ENCODE data around the gene ALDH1A2.
"Not testable (repeated sequence)": the region's sequence is repeated elsewhere in the genome, so short reads cannot be mapped to it uniquely, and the experiment has no call there.

ALDH1A2 gene

DNA sequence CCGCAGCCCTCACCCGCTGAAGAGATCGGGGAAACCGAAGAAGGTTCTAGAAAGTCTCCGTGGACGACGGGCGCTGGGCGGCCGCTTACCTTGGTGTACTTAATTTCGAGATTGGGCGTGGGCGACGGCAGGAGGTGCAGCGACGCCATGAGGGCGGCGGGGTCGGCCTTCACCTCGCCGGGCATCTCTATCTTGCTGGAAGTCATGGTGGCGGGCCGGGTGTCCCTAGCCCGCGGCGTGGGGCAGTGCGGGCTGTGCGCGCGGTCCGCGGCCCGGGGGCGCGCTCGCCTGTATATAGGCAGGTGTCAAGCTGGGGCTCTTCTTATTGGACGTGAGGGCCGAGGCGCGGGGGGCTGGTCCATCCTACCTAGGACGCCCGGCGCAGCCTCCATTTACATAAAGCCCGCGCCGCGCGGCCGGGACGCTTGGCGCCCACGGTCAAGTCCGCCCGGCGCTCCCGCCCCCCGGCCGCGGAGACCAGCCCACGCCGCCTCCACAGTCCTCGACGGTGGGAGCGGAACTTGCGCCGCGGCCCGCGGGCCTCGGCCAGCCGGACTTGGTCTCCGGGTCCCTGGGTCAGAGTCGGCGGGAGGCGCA is at the start of gene ALDH1A2:
Gene ALDH1A2 (minus strand): TSS at position 267 of the 597 bp plus-strand sequence. CDS start 61 bp downstream, at position 206.
- no peak for DNase-seq (ENCODE audit: low read depth)

DNA sequence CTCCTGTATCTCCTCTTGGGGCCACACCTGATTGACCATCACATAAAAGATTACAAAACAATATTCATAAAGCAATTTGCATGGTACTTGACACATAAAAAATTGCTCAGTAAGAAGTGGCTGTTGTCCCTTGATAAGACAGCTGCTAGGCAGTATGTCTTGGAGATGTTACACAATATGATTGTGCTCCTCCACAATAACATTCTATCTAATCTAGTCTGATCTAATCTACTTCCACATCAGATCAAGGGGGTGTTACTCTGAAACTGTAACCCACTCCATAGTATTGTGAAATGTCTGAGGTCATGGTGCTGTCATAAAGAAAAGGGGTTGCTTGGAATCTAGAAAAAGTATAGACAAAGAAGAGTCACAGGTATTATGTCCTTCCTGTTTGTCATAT is 49.3 kb upstream of the ALDH1A2 start:
- DNase-seq (ENCODE audit: low read depth): no peak

DNA sequence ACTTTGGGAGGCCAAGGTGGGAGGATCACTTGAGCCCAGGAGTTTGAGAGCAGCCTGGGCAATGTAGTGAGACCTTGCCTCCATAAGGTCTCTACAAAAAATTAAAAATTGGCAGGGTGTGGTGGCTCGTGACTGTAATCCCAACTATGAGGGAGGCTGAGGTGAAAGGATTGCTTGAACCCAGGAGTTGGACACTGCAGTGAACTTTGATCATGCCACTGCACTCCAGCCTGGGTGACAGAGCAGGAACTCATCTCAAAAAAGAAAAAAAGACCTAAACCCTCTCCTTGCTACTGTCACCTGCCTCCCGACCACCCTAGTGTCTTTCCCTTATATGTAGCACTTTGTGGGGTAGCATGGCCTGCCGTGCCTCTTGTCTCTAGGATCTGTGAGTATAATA is 48.9 kb upstream of the ALDH1A2 start:
- DNase-seq (ENCODE audit: low read depth): no peak

DNA sequence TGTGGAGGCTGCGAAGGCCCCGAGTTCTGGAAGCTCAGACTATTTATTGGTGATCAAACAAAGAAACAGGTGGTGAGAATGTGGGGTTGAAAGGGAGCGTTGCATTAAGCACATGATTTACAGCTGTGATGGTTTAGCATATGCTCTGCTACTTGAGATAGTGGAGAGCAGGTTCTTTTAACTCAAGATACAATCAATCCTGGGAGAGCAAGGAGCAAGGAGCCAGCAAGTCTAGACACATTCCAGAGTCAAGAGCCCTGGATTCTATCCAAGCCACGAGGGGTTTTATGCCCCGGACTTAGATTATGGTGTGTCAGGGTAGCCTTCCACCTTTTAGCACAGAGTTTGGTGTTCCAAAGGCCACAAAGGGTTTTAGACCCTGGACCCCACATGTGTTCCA is 47.8 kb upstream of the ALDH1A2 start:
- DNase-seq (ENCODE audit: low read depth): not testable (repeated sequence)

DNA sequence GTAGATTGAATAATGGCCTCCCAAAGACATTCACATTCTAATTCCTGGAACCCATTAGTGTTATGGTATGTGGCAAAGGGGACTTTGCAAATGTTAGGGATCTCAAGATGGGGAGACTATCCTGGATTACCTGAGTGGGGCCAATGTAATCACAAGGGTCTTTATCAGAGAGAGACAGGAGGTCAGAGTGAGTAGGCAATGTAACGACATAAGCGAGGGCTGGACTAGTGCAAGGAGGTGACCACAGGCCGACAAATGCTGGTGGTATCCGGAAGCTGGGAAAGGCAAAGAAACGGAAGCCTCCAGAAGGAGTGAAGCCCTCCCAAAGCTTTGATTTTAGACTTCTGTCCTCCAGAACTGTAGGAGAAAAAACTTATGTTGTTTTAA is 46.2 kb upstream of the ALDH1A2 start:
- DNase-seq (ENCODE audit: low read depth): no peak

DNA sequence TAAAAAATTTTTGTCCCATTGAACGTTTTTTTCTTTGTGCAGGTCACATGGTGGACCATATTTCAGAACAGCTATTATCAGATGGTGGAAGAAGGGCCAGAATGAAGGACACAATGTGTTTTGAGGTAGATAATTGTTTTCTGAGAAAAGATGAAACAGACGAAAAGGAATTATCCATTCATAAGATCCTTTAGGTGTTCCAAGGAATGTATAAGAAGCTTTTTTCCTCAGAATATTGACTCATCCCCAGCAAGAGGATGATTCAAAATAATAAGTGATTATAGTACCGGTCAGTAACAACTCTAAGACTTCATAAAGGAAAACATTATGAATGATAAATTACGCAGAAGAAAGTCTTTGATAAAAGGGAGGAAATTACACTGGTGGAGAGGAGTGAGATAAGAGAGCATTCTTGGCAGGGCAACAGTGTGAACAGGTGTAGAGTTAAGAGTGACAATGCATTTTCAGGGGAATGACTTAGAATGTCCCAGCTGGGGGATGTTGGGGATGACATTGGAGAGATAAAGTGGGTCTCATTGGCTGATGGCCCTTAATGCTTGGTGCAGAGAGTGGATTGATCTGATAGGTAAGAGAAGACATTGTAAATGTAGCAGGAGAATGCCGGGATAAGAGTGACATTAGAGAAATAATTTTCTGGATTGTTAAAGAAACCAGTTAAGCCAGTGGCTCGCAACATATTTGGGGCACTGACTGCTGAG is 45.6 kb upstream of the ALDH1A2 start:
- DNase-seq (ENCODE audit: low read depth): no peak

DNA sequence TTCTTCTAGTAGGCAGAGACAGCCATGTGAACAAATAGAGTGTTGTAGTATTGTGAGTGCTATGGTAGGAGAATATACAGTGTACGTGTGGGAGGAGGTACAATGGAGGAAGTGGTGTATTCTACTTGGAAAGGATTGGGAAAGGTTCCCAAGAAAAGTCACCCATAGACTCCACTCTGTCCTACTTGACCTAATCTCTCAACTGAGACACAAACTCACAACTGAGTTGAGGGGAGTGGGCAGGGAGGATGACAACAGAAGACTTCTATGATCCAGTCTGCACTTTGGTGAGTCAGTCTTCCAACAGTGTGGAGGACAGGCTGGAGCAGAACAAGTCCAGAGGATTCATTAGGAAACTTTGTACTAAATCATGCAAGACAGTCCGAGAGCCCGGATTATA is 43.9 kb upstream of the ALDH1A2 start:
- DNase-seq (ENCODE audit: low read depth): no peak

DNA sequence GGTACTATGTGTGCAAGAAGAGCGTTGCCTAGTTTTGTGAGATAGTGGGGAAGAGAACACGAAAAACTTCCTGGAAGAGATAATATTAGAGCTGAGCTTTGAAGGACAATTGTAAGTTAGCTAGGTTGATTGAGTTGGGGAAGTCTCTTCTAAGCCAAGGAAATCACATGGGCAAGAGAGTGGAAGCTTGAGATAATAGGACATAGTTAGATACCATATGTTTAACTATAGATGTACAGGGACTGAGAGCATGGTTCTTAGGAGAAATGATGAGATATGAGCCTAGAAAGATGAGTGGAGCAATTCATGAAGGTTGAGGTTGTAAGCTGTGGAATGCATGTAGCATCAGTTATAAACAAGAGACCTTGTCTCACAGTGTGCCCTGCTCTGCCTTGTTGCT is 42.6 kb upstream of the ALDH1A2 start:
- DNase-seq (ENCODE audit: low read depth): no peak

DNA sequence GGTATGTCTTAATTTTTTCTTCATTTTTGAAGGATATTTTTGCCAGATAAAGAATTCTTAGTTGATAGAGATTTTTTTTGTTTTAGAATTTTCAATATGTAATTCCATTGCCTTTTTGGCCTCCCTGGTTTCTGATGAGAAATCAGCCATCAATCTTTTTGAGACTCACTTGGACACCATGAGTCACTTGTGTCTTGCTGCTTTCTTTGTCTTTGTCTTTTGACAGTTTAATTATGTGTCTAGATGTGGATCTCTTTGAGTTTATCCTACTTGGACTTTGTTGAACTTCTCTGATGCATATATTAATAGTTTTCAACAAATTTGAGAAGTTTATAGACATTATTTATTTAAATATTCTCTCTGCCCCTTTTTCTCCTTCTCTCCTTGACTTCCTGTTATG is 38.0 kb upstream of the ALDH1A2 start:
- DNase-seq (ENCODE audit: low read depth): no peak

DNA sequence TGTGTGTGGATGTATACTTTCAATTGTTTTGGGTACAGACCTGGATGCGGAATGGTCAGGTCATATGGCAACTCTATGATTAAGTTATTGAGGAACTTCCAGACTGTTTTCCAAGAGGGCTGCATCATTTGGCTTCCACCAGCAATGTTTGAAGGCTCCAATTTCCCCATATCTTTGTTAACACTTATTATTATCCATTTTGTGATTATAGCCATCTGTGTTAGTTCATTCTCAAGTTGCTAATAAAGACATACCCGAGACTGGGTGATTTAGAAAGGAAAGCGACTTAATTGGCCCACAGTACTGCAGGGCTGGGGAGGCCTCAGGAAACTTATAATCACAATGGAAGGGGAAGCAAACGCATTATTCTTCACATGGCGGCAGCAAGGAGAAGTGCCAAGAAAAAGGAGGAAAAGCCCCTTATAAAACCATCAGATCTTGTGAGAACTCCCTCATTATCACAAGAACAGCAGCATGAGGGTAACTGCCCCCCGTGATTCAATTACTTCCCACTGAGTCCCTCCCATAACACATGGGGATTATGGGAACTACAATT is 31.1 kb upstream of the ALDH1A2 start:
- no peak for DNase-seq (ENCODE audit: low read depth)

DNA sequence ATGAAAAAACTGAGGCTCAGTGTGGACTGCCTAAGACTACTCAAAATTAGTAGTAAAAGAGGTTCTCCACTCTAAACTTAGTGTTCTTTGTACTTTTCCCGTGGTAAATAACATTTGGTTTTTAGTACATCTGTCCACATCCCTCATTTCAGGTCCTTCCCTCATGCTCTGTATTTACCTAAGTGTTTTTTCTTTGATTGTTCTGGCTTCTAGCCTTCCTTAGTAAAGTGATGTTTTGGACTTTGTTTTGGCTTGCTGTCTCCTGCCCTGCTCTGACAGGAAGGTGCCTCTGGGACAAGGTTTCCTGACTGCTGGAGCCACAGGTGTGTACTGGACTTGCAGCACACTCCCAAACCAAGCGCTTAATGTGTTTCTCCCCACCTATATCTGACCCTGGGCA is 29.9 kb upstream of the ALDH1A2 start:
- no peak for DNase-seq (ENCODE audit: low read depth)

DNA sequence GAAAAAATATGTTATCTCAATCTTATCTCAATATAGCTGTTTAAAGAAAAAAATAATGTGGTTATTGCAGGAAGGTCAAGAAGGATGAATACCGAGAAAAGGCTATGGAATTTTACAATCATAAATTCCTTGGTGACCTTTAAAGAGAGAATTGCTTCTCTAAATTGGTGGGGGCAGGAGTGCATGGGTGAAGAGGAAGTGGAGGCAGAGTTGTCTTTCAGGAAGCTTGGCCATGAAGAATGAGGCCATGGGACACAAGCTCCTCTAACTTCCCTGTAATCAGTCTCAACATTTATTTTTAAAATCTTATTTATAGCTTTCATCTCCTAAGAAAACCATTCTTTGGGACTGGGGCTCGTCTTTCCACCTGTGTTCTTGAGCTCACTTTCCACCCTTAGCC is 22.4 kb upstream of the ALDH1A2 start:
- no peak for DNase-seq (ENCODE audit: low read depth)

DNA sequence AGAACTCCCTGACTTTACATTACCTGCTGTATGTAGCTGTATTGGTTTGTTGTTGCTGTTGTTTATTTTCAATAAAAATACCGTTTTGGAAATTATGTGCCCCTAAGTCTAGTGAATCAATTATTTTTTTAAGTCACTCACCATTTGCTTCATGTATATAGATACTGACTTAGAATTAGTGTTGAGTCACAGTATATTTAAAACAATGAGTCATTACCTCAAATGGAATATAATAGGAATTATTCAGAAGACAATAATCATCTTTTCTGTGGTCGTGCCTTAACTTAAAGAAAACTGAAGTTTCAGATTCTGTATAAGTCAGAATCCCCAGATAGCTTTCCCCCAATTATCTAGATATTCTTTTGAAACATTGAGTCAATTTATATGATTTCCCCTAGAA is 21.0 kb upstream of the ALDH1A2 start:
- DNase-seq (ENCODE audit: low read depth): no peak

DNA sequence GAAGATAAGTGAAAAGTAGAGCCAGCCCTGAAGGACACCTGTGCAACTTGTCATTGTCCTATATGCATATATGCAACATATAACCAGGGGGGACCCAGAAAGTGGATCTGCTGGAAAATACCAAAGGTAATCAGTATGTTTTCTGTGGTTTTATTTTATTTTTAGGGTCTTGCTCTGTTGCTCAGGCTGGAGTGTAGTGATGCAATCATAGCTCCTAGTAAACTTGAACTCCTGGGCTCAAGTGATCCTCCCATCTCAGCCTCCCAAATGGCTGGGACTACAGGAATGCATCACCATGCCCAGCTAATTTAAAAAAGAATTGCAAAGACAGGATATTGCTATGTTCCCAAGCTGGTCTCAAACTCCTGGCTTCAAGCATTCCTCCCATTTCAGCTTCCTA is 18.0 kb upstream of the ALDH1A2 start:
- no peak for DNase-seq (ENCODE audit: low read depth)

DNA sequence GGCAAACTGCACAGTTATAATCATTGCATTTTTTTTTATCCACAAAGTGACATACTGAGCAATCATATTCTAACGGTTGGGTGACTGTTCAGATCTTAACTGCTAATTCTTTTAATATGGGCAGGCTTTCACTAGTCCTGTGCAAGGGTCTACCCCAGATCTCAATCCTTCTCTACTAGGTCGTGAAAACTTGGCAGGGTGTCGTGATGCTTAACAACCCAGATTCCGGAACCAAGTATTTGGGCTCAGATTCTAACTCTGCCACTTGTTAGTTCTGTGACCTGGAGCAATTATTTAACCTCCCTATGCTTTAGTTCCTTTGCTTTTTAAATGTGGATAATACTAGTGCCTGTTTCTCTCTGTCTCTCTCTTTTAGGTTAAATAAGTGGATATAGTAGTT is 16.4 kb upstream of the ALDH1A2 start:
- no peak for DNase-seq (ENCODE audit: low read depth)

DNA sequence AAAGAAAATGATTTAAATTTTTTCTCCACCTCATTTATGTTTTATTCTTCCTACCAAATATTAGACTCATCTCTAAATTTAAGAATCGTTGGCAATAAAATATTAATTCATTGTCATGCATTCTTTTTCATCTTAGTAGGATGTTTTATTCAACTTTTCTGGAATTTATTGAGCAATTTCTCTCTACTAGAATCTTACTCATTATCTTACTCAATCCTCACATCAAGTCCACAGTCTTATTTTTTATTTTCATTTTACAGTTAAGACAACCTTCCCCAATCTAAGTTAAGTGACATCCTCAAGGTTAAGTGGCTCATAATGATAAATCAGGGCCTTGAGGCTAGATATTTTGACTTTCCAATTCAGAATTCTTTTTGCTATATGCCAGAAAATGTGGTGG is 15.9 kb upstream of the ALDH1A2 start:
- no peak for DNase-seq (ENCODE audit: low read depth)

DNA sequence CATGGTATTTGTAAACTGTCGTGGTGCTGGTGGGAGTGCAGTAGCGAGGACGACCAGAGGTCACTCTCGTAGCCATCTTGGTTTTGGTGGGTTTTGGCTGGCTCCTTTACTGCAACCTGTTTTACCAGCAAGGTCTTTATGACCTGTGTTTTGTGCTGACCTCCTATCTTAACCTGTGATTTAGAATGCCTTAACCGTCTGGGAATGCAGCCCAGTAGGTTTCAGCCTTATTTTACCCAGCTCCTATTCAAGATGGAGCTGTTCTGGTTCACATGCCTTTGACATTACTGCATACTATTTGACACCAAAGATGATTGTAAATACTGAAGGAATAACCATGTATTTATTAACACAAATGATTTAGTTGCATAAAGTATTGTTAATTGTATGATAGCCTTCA is 15.4 kb upstream of the ALDH1A2 start:
- DNase-seq (ENCODE audit: low read depth): not testable (repeated sequence)

DNA sequence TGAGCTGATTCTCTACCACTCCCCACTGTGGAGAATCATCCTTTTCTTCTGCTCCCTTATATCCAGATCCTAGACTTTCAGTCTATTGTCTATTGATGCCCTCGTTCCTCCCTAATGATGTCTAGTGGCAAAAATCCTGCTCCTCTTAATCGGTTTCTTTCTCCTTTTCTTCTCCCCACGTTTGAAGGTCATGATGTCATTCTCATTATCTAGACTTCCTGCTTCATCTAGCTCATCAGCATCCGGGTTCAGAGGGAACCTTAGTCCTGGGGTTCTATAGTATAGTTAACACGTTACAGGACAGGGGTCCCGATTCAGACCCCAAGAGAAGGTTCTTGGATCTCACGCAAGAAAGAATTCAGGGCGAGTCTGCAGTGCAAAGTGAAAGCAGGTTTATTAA is 14.9 kb upstream of the ALDH1A2 start:
- DNase-seq (ENCODE audit: low read depth): no peak

DNA sequence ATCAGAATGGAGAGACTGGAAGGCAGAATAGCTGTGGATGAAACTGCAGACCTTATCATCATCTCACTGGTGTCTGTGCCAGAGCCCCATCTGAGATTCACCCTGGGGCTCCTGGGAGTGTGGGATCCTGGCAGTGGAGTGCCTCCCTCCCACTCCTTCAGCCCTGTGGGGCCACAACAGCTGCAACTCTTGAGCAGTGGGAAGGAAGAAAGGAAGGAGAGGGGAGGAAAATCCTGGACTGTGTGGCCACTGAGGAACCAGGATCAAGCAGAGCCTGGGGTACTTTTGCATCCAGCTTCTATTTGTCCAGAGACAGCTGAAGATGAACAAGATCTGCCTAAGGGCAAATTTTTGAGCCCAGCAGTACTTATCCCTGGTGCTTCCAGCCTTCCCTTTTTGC is 13.1 kb upstream of the ALDH1A2 start:
- DNase-seq (ENCODE audit: low read depth): no peak

DNA sequence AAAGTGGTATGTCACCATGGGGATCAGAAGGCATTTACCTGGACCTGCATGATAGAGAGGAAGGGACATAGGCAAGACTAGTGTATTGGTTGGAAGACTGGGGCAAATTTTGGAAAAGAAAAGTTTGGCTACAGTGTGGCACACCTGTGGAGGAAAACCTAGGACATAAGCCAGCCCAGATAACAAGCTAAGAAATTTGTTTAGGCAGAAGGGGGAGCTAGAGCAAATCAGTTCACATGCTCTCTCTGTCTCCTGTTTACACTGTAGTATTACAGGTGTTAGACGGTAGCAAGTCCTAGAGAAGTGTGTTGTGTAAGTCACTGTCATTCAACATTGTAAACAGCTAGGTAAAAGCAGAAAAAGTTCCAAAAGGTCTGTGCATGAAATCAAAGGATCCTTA is 11.9 kb upstream of the ALDH1A2 start:
- no peak for DNase-seq (ENCODE audit: low read depth)

DNA sequence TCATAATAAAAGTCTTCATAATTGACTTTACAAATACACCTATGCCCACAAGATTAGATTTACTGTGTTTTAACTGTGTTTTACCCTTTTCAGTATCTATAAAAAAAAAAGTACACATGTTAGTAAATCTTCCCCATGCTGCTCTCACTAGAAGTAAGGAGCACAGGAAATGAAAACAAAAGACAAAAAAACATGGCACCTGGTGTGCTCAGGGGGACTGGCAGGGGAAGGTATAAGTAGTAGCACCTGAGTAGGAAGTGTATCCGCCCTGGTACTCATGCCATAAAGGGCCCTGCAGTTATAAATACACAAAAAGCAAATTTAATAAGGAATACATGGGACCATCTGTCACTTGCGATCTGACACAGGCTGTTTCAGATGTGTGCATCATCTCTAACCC is 8.9 kb upstream of the ALDH1A2 start:
- no peak for DNase-seq (ENCODE audit: low read depth)

DNA sequence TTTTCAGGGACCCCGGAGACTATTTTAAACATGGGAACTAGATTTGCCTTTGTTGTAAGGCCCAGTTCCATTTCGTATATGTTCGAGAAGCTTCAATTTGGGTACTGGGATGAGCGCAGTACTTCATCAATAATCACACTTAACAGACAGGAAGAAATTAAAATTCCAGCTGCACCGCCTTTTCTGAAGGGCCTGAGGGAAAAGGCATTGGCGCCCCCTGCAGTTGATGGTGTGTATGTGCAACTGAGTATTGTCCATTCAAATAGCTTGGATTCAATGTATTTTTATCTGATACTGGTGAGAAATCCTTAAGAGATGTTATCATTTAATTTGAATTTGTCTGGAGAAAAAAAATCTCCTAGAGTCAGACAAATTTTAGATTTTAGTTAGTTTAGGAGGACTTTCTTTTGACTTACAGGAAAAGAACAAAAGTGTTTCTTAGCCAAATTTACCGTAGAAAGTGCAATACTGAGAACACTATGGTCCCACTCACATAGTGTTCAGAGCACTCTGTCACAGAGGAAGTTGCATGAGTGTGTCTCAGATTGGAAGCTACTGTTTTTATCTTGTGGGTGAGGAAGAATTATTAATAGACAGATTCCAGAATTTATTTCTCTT is 5.4 kb upstream of the ALDH1A2 start:
- DNase-seq (ENCODE audit: low read depth): peak; percentile 11

DNA sequence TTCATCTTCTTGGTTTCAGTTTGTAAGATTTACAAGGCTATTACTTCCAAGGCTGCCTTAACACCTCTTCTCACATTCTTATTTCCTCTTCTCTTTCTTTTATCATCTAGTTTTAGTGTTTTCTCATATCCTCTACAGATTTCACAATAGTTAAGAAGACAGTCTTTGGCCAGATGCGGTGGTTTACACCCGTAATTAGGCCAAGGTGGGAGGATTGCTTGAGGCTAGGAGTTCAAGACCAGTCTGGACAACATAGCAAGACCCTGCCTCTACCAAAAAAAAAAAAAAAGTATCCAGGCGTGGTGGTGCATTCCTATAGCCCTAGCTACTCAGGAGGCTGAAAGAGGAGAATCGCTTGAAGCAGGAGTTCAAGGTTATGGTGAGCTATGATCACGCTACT is 3.5 kb upstream of the ALDH1A2 start:
- DNase-seq (ENCODE audit: low read depth): no peak

Measured in stimulated activated CD8-positive, alpha-beta memory T cell treated with anti-CD3 and anti-CD28 coated beads, Interleukin-4, amount 100 ng/mL, for 24 hours (primary cell).